ENCODE results near the gene TXNL4A.
"Not testable (repeated sequence)": the region's sequence is repeated elsewhere in the genome, so short reads cannot be mapped to it uniquely, and the experiment has no call there.

The TXNL4A gene

GRCh38 chr18:80004600-80005342 lies 16.4 kb upstream of the TXNL4A start:
- H3K27ac ChIP-seq (replicated peaks) = no peak overlapping the region
- TF ChIP-seq POLR2AphosphoS5 (IDR thresholded peaks at IDR 0.05; ENCODE audit: low read depth) (no peak), SPI1 (IDR thresholded peaks at IDR 0.05; ENCODE audit: borderline replicate concordance, low read depth) (no peak), REST (IDR thresholded peaks at IDR 0.05; ENCODE audit: insufficient replicate concordance, low read depth) (no peak), GABPA (IDR thresholded peaks at IDR 0.05; ENCODE audit: low read depth) (no peak), CTCF (IDR thresholded peaks at IDR 0.05; ENCODE audit: insufficient read depth, low read length) (no peak)
- no peak overlapping the region for H3K4me3 ChIP-seq (replicated peaks; ENCODE audit: insufficient read depth, low read length)
- H3K27me3 ChIP-seq (ENCODE audit: insufficient read depth, poor library complexity, severe bottlenecking) = no peaks in the 10 kb centered on the region
- no peak for DNase-seq (ENCODE audit: low read depth in 1 of 2, low spot score in 1 of 2)

- no peak for DNase-seq (ENCODE audit: low read depth in 1 of 2, low spot score in 1 of 2)
- TF ChIP-seq GABPA (IDR thresholded peaks at IDR 0.05; ENCODE audit: low read depth) (no peak), REST (IDR thresholded peaks at IDR 0.05; ENCODE audit: insufficient replicate concordance, low read depth) (no peak), CTCF (IDR thresholded peaks at IDR 0.05; ENCODE audit: insufficient read depth, low read length) (no peak), POLR2AphosphoS5 (IDR thresholded peaks at IDR 0.05; ENCODE audit: low read depth) (no peak), SPI1 (IDR thresholded peaks at IDR 0.05; ENCODE audit: borderline replicate concordance, low read depth) (no peak)
- no peaks in the 10 kb centered on the region for H3K27me3 ChIP-seq (ENCODE audit: insufficient read depth, poor library complexity, severe bottlenecking)
- no peak overlapping the region for H3K4me3 ChIP-seq (replicated peaks; ENCODE audit: insufficient read depth, low read length)
- no peak overlapping the region for H3K27ac ChIP-seq (replicated peaks)
Measured at GRCh38 chr18:80002468-80002867, 14.1 kb upstream of the TXNL4A start.

- DNase-seq (ENCODE audit: low read depth in 1 of 2, low spot score in 1 of 2) = no peak
- H3K27me3 ChIP-seq (ENCODE audit: insufficient read depth, poor library complexity, severe bottlenecking) = no peaks in the 10 kb centered on the region
- TF ChIP-seq SPI1 (IDR thresholded peaks at IDR 0.05; ENCODE audit: borderline replicate concordance, low read depth) (no peak), GABPA (IDR thresholded peaks at IDR 0.05; ENCODE audit: low read depth) (no peak), CTCF (IDR thresholded peaks at IDR 0.05; ENCODE audit: insufficient read depth, low read length) (no peak)
- no peak overlapping the region for H3K4me3 ChIP-seq (replicated peaks; ENCODE audit: insufficient read depth, low read length)
- no peak overlapping the region for H3K27ac ChIP-seq (replicated peaks)
Measured at GRCh38 chr18:80000877-80001276, 12.5 kb upstream of the TXNL4A start.

GRCh38 chr18:79999701-80000100 lies 11.3 kb upstream of the TXNL4A start:
- H3K27ac ChIP-seq (replicated peaks); H3K4me3 ChIP-seq (replicated peaks; ENCODE audit: insufficient read depth, low read length); H3K27me3 ChIP-seq (ENCODE audit: insufficient read depth, poor library complexity, severe bottlenecking); DNase-seq (ENCODE audit: low read depth in 1 of 2, low spot score in 1 of 2): not testable (repeated sequence)

All from HL-60 (cell line).